ENCODE measurements around the gene TTC1. TPM values are rescaled to one million over a fixed set of nuclear protein-coding genes. Genes with fewer than 3 reads are reported as not detected.
"Not testable (repeated sequence)": the region's sequence is repeated elsewhere in the genome, so short reads cannot be mapped to it uniquely, and the experiment has no call there.

TTC1 gene
- total RNA-seq, 1 donor from 2014 or later: 46.3 TPM

DNA sequence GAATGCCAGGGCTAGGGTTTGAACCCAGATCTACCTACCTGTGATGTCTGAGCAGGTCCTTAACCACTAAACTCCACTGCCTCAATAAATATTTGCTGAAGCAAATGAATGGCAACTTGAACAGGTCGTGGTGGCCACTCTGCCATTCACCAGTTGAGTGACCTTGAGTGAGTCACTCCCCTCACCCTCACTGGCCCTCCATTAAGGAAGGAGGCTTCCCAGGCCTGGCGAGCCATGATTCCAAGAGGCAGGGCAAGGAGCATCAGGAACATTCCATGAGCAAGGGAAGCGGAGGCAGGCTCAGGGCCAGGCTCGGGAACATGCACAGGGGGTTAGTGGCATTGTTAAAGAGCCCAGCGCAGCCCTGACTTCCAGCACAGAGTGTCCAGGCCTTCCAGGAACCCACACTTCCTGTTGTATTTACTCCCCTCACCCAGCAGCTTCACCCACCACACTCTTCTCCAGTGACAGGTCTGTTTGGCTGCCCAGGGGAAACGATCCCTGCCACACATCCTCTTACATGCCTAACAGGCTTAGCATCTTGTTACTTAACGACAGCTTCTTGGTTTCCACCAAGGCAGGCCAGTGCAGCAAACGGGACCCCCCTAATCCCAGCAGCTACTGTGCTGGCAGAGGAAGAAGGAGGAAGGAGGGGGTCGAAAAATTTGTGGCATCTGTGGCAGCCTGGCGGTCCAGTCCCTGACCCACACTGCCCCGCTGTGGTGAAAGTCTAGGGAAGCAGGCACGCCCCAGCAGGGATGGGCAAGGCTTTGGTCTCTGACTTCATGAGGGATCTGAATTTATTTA, 43.7 kb upstream of the TTC1 start:
- Mint-ChIP-seq H3K36me3 (ENCODE audit: insufficient read depth) (no peaks in the 10 kb centered on the region), H3K9me3 (ENCODE audit: low read depth) (no peaks in the 10 kb centered on the region), H3K4me3 (ENCODE audit: low read depth) (no peak overlapping the region), H3K27me3 (peaks cover 40% of the 10 kb centered on the region), H3K4me1 (ENCODE audit: low read depth) (no peaks in the 10 kb centered on the region), H3K27ac (peak overlapping the region; percentile 15)
- peak; percentile 39 for DNase-seq (ENCODE audit: low spot score, unreplicated experiment)
- peak; percentile 63 for TF ChIP-seq CTCF (IDR thresholded peaks at IDR 0.05; ENCODE audit: unreplicated experiment)

- H3K4me3 Mint-ChIP-seq (ENCODE audit: low read depth); H3K9me3 Mint-ChIP-seq (ENCODE audit: low read depth); DNase-seq (ENCODE audit: low spot score, unreplicated experiment); H3K36me3 Mint-ChIP-seq (ENCODE audit: insufficient read depth); H3K27ac Mint-ChIP-seq; H3K4me1 Mint-ChIP-seq (ENCODE audit: low read depth): not testable (repeated sequence)
- peaks cover 45% of the 10 kb centered on the region for H3K27me3 Mint-ChIP-seq
These were observed 43.2 kb upstream of the TTC1 start for GRCh38 chr5:159965838-159966128.

- Mint-ChIP-seq H3K9me3 (ENCODE audit: low read depth) (no peaks in the 10 kb centered on the region), H3K4me3 (ENCODE audit: low read depth) (no peak overlapping the region), H3K27ac (no peak overlapping the region), H3K4me1 (ENCODE audit: low read depth) (no peaks in the 10 kb centered on the region), H3K27me3 (peaks cover 79% of the 10 kb centered on the region), H3K36me3 (ENCODE audit: insufficient read depth) (no peaks in the 10 kb centered on the region)
- no peak for TF ChIP-seq CTCF (IDR thresholded peaks at IDR 0.05; ENCODE audit: unreplicated experiment)
- DNase-seq (ENCODE audit: low spot score, unreplicated experiment): no peak
These were observed 39.0 kb upstream of the TTC1 start for GRCh38 chr5:159969966-159970365.

- H3K9me3 Mint-ChIP-seq (ENCODE audit: low read depth): no peaks in the 10 kb centered on the region
- H3K27me3 Mint-ChIP-seq: peaks cover 79% of the 10 kb centered on the region
- DNase-seq (ENCODE audit: low spot score, unreplicated experiment): no peak
- H3K27ac Mint-ChIP-seq: no peak overlapping the region
- H3K4me3 Mint-ChIP-seq (ENCODE audit: low read depth): no peak overlapping the region
- H3K4me1 Mint-ChIP-seq (ENCODE audit: low read depth): no peaks in the 10 kb centered on the region
- no peaks in the 10 kb centered on the region for H3K36me3 Mint-ChIP-seq (ENCODE audit: insufficient read depth)
- TF ChIP-seq CTCF (IDR thresholded peaks at IDR 0.05; ENCODE audit: unreplicated experiment): no peak
These were observed 37.9 kb upstream of the TTC1 start for GRCh38 chr5:159971038-159971437.

- Mint-ChIP-seq H3K4me3 (ENCODE audit: low read depth) (peak overlapping the region; percentile 17), H3K4me1 (ENCODE audit: low read depth) (no peaks in the 10 kb centered on the region), H3K27ac (no peak overlapping the region), H3K36me3 (ENCODE audit: insufficient read depth) (no peaks in the 10 kb centered on the region), H3K9me3 (ENCODE audit: low read depth) (no peaks in the 10 kb centered on the region), H3K27me3 (peaks cover 80% of the 10 kb centered on the region)
- no peak for DNase-seq (ENCODE audit: low spot score, unreplicated experiment)
- TF ChIP-seq CTCF (IDR thresholded peaks at IDR 0.05; ENCODE audit: unreplicated experiment): no peak
These were observed 37.4 kb upstream of the TTC1 start for GRCh38 chr5:159971514-159971913.

DNA sequence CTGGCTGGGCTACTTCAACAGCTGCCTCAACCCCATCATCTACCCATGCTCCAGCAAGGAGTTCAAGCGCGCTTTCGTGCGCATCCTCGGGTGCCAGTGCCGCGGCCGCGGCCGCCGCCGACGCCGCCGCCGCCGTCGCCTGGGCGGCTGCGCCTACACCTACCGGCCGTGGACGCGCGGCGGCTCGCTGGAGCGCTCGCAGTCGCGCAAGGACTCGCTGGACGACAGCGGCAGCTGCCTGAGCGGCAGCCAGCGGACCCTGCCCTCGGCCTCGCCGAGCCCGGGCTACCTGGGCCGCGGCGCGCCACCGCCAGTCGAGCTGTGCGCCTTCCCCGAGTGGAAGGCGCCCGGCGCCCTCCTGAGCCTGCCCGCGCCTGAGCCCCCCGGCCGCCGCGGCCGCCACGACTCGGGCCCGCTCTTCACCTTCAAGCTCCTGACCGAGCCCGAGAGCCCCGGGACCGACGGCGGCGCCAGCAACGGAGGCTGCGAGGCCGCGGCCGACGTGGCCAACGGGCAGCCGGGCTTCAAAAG, 36.9 kb upstream of the TTC1 start:
- Mint-ChIP-seq H3K27ac (no peak overlapping the region), H3K9me3 (ENCODE audit: low read depth) (no peaks in the 10 kb centered on the region), H3K27me3 (peaks cover 80% of the 10 kb centered on the region), H3K36me3 (ENCODE audit: insufficient read depth) (no peaks in the 10 kb centered on the region), H3K4me1 (ENCODE audit: low read depth) (no peaks in the 10 kb centered on the region), H3K4me3 (ENCODE audit: low read depth) (no peak overlapping the region)
- DNase-seq (ENCODE audit: low spot score, unreplicated experiment): peak; percentile 50
- TF ChIP-seq CTCF (IDR thresholded peaks at IDR 0.05; ENCODE audit: unreplicated experiment): no peak

Measured in progenitor cell of endocrine pancreas (in vitro differentiated cells).